D721Med (cell line): ENCODE measurements around the gene PRKAR1B.
"Not testable (repeated sequence)": the region's sequence is repeated elsewhere in the genome, so short reads cannot be mapped to it uniquely, and the experiment has no call there.

Experiments
- DNase-seq: peaks from one replicate; pipeline ENCODE4 v3.0.0; 2011; ENCODE audit warnings: low spot score; ENCODE audit not compliant: insufficient read length
- FAIRE-seq: peaks from 2 replicates; lab custom pipeline; 2011; peaks lifted over from hg19 to GRCh38; lab: Jason Lieb, UNC
- TF ChIP-seq, protein P1 (sequence below): IDR thresholded peaks from 2 replicates; pipeline ENCODE4 v1.5.1; 2012; ENCODE audit warnings: mild to moderate bottlenecking, control low read depth; ENCODE audit not compliant: insufficient read depth; ENCODE audit errors: missing control alignments

PRKAR1B gene

DNA sequence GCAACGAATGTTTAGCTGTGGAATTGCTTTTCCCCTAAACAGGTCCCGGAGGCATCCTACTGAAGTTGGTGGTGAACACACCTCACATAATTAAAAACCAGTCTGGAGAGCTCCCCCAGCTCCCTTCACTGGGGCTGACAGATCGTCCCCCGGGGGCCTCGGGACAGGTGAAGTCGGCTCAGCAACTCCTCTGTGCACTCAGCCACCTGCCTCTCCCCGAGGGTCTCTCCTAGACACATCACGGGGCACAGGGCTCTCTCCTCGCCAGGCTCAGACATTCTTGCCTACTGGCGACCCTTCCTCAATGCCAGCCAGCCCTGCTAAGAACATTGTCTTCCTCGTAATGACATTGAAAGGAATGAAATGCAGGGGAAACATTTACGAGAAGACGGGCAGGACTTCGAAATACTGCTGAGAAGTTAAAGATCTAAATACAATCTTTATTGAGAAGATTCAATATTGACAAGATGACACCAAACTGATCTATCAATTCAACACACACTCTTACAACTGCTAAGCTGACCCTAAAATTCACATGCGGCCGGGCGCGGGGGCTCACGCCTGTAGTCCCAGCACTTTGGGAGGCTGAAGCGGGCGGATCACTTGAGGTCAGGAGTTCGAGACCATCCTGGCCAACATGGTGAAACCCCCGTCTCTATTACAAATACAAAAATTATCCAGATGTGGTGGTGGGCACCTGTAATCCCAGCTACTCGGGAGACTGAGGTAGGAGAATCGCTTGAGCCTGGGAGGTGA lies 88.6 kb downstream of the PRKAR1B start:
- FAIRE-seq (no peak), DNase-seq (no peak)
- TF ChIP-seq, protein P1, sequence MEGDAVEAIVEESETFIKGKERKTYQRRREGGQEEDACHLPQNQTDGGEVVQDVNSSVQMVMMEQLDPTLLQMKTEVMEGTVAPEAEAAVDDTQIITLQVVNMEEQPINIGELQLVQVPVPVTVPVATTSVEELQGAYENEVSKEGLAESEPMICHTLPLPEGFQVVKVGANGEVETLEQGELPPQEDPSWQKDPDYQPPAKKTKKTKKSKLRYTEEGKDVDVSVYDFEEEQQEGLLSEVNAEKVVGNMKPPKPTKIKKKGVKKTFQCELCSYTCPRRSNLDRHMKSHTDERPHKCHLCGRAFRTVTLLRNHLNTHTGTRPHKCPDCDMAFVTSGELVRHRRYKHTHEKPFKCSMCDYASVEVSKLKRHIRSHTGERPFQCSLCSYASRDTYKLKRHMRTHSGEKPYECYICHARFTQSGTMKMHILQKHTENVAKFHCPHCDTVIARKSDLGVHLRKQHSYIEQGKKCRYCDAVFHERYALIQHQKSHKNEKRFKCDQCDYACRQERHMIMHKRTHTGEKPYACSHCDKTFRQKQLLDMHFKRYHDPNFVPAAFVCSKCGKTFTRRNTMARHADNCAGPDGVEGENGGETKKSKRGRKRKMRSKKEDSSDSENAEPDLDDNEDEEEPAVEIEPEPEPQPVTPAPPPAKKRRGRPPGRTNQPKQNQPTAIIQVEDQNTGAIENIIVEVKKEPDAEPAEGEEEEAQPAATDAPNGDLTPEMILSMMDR, result no peak

DNA sequence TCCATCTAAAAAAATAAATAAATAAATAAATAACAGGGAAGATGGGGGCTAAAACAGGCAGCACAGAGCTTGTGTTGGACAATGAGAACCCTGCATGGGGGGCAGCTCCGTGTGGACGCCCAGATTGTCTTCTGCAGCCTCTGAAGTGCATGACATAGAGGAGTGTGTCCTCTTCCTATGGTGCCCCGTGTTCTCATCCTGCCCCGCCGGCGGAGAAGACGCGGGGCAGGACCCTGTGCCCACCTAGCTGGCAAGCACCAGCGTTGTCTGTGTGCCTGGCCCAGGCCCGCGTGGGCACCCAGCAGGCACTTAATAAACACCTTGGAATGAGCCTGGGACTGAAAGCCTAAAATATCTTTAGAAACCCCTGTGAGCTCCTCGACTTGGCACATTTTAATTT lies 89.3 kb downstream of the PRKAR1B start:
- FAIRE-seq (no peak), DNase-seq (no peak)
- TF ChIP-seq, protein P1, result no peak

DNA sequence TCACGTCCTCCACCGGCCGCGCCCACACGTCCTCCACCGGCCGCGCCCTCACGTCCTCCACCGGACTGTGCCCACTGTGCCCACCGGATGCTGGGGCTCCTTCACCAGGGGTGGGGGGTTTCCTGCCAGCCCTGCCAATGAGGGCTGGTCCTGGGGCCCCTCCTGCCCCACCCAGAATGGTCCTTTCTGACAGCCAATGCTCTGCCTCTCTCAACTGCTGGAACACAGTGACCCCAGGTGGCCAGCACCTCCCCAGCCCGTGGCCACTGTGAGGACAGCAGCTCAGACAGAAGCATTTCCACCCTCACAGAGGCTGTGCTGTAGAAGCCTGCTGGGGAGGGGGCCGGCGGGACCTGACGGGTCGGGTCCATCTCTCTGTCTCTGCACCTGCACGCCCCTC lies 90.7 kb downstream of the PRKAR1B start:
- TF ChIP-seq, protein P1, result no peak
- FAIRE-seq (no peak), DNase-seq (no peak)

DNA sequence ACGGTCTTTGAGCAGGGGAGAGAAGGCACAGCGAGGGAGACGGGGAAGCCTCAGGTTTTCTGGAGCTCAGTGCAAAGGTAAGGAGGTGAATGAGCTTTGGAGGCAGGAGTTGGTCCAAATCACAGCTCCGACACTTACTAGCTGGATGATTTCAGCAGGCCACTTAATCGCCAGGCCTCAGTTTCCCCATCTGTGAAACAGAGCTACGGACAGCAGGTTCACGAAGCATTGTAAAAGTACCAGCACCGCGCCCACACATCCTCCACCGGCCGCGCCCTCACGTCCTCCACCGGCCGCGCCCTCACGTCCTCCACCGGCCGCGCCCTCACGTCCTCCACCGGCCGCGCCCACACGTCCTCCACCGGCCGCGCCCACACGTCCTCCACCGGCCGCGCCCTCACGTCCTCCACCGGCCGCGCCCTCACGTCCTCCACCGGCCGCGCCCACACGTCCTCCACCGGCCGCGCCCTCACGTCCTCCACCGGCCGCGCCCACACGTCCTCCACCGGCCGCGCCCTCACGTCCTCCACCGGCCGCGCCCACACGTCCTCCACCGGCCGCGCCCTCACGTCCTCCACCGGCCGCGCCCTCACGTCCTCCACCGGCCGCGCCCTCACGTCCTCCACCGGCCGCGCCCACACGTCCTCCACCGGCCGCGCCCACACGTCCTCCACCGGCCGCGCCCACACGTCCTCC lies 91.2 kb downstream of the PRKAR1B start:
- not testable (repeated sequence) for DNase-seq, FAIRE-seq

DNA sequence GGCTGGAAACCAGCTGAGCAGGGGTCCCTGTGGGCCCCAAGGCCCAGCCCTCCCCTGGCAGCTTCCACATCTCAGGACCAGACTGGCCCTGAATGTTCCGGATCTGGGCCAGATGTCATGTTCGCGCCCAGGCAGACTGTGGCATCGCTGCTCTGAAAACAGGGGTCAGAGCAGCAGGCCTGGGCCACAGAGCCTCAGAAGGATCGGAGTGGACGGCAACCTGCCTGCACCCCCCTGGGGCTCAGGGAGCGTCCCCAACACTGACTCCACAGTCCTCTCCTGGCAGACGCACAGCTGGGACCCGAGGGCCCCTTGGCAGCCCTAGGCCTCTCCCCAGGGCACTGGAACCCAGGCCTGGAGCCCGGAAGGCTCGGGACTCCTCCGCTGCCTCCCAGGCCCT lies 91.9 kb downstream of the PRKAR1B start:
- DNase-seq, result no peak
- FAIRE-seq, result no peak
- TF ChIP-seq, protein P1, result no peak

DNA sequence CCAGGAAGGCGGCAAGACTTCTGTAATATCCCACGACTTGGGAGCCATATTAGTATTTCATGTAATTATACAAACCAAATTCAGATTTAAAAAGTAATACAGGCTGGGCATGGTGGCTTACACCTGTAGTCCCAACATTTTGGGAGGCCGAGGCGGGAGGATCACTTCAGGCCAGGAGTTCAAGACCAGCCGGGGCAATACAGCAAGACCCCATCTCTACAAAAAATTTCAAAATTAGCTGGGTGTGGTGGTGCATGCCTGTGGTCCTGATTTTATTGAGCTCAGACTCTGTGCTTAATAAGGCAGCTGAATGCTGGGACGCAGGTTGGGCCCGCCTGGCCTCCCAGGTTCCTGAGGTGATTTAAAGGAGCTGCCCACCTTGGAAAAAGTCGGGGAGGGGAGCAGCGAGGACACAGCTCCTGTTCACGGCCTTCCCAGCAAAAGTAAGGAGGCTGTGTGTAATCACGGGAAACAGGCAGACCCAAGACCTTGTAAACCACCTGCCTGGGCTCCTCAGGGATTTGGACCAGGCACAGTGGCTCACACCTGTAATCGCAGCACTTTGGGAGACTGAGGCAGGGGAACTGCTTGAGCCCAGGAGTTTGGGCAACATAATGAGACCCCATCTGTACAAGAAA lies 93.6 kb downstream of the PRKAR1B start:
- DNase-seq (no peak), FAIRE-seq (no peak)
- TF ChIP-seq, protein P1, result no peak

DNA sequence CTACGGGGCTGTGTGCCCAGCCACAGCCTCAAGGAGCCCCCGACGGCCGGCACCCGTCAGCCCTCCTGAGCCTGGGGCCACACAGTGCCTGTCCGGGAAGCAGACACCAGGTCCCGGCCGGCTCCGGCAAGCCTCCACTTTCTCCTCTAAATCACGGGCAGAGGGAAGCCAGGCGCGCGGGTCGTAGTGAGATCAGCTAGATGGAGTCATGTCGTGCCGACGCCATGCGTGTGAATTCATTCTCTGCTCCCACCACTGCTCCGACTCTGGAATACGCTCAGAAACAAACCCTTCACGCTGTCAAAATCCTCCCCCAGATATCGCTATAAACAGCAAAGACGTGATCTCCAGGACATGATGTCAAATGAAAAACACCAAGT lies 94.3 kb downstream of the PRKAR1B start:
- TF ChIP-seq, protein P1, result no peak
- no peak for FAIRE-seq

More for the DNA sequence above, 94.3 kb downstream of the PRKAR1B start:
- DNase-seq, result no peak
